A549 (cell line): ENCODE data around the gene ADAMTS13. TPM values are rescaled to one million over a fixed set of nuclear protein-coding genes. Genes with fewer than 3 reads are reported as not detected.
A peak's percentile ranks its signal among the peaks of the same experiment; 100 is the strongest.

Experiments
- ATAC-seq, 2 experiments: fragments of 200-7000 bp in 1 of 2; fragments of >200 bp in 1 of 2; cut with Nextera tagmentation in 1 of 2; cut with Tn5 transposase in 1 of 2; 3 replicates each; pipeline versions ENCODE4 v1.8.0 to v1.9.1; 2018 to 2020; ENCODE audit warnings: mild to moderate bottlenecking in 1 of 2, moderate library complexity in 1 of 2
- CTCF ChIA-PET: fragments of 300-600 bp; sonication (Branson Sonifier 250); formaldehyde crosslinking; extraction: SDS; loops from one replicate; lab custom pipeline; 2021; ENCODE audit warnings: antibody characterized with exemption, inconsistent platforms; lab: Yijun Ruan, JAX
- POLR2A ChIA-PET: fragments of 350-600 bp; formaldehyde crosslinking; extraction: SDS; loops from one replicate; lab custom pipeline; 2021; ENCODE audit warnings: antibody characterized with exemption, inconsistent platforms; lab: Yijun Ruan, JAX
- DNase-seq, 2 experiments: peaks; one replicate each; pipeline versions ENCODE4 v3.0.0 to v3.0.0-alpha.2; 2011 to 2016; ENCODE audit warnings: low read depth in 1 of 2, low spot score in 1 of 2
- FAIRE-seq: peaks from 2 replicates; lab custom pipeline; 2011; peaks lifted over from hg19 to GRCh38; lab: Jason Lieb, UNC
- H3K27ac ChIP-seq, 2 experiments: fragments of >200 bp; sonication (Bioruptor Twin); formaldehyde crosslinking; 3 replicates each; pipeline ENCODE4 v1.5.1; 2016 to 2017
- H3K4me1 ChIP-seq: fragments of >200 bp; sonication (Bioruptor Twin); formaldehyde crosslinking; 3 replicates; pipeline ENCODE4 v1.6.1; 2016
- H3K4me2 ChIP-seq: fragments of >200 bp; sonication (Bioruptor Twin); formaldehyde crosslinking; 3 replicates; pipeline ENCODE4 v1.6.1; 2016
- H3K4me3 ChIP-seq: fragments of >200 bp; sonication (Bioruptor Twin); formaldehyde crosslinking; 3 replicates; pipeline ENCODE4 v1.5.1; 2016
- H3K9me3 ChIP-seq: fragments of >200 bp; sonication (Bioruptor Twin); formaldehyde crosslinking; 3 replicates; pipeline ENCODE4 v1.6.1; 2016
- CHD4 ChIP-seq: fragments of 200-600 bp; sonication (generic); IDR thresholded peaks from 2 replicates; pipeline ENCODE4 v1.6.1; 2016; ENCODE audit warnings: antibody characterized with exemption, mild to moderate bottlenecking, borderline replicate concordance
- CTCF ChIP-seq: fragments of >200 bp; sonication (Bioruptor Twin); formaldehyde crosslinking; IDR thresholded peaks from 3 replicates; pipeline ENCODE4 v1.5.1; 2016
- EHMT2 ChIP-seq: fragments of 200-600 bp; sonication (generic); IDR thresholded peaks from 2 replicates; pipeline ENCODE4 v1.6.1; 2016; ENCODE audit warnings: antibody characterized with exemption, low read depth, mild to moderate bottlenecking, moderate library complexity
- EP300 ChIP-seq, 2 experiments: fragments of >200 bp; sonication (Bioruptor Twin); formaldehyde crosslinking; IDR thresholded peaks; 2 replicates in 1 of 2; 3 replicates in 1 of 2; pipeline ENCODE4 v1.6.1; 2016 to 2017
- ESRRA ChIP-seq: fragments of 150-350 bp; IDR thresholded peaks from 2 replicates; pipeline ENCODE4 v1.6.1; 2014; ENCODE audit warnings: mild to moderate bottlenecking, low read length, borderline replicate concordance
- FOSL2 ChIP-seq, 2 experiments: fragments of 450-650 bp in 1 of 2; fragments of >200 bp in 1 of 2; sonication (Bioruptor Twin) in 1 of 2; formaldehyde crosslinking; IDR thresholded peaks; 2 replicates each; pipeline versions ENCODE4 v1.5.0 to v1.6.1; 2016 to 2020; ENCODE audit warnings: mild to moderate bottlenecking in 1 of 2, moderate library complexity in 1 of 2
- GATA3 ChIP-seq: IDR thresholded peaks from 2 replicates; pipeline ENCODE4 v1.6.1; 2012; ENCODE audit warnings: borderline replicate concordance
- HOXA7 ChIP-seq: fragments of 250-450 bp; sonication (Bioruptor Pico); IDR thresholded peaks from 2 replicates; pipeline ENCODE4 v1.5.0; 2020; ENCODE audit warnings: mild to moderate bottlenecking, moderate library complexity
- JUN ChIP-seq, 2 experiments: fragments of >200 bp; sonication (Bioruptor Twin); formaldehyde crosslinking; IDR thresholded peaks; 2 replicates in 1 of 2; 3 replicates in 1 of 2; pipeline ENCODE4 v1.6.1; 2016 to 2017
- JUNB ChIP-seq: fragments of >200 bp; sonication (Bioruptor Twin); formaldehyde crosslinking; IDR thresholded peaks from 2 replicates; pipeline ENCODE4 v1.6.1; 2016
- NR3C1 ChIP-seq: fragments of >200 bp; sonication (Bioruptor Twin); formaldehyde crosslinking; IDR thresholded peaks from 3 replicates; pipeline ENCODE4 v1.6.1; 2017
- PHF8 ChIP-seq: fragments of 200-600 bp; sonication (generic); IDR thresholded peaks from 2 replicates; pipeline ENCODE4 v1.6.1; 2016; ENCODE audit warnings: low read depth, mild to moderate bottlenecking, antibody characterized with exemption, moderate library complexity, borderline replicate concordance
- POLR2A ChIP-seq: IDR thresholded peaks from 2 replicates; pipeline ENCODE4 v1.6.1; 2012; ENCODE audit warnings: mild to moderate bottlenecking, low read length
- RAD21 ChIP-seq, 2 experiments: fragments of >200 bp in 1 of 2; sonication (Bioruptor Twin) in 1 of 2; formaldehyde crosslinking in 1 of 2; IDR thresholded peaks in 1 of 2; conservative IDR thresholded peaks in 1 of 2; 2 replicates in 1 of 2; 3 replicates in 1 of 2; pipeline ENCODE4 v1.6.1; 2012 to 2018; ENCODE audit warnings: inconsistent platforms in 1 of 2
- RARB ChIP-seq: fragments of 250-450 bp; sonication (Bioruptor Pico); IDR thresholded peaks from 2 replicates; pipeline ENCODE4 v1.8.0; 2021; ENCODE audit warnings: mild to moderate bottlenecking, moderate library complexity
- REST ChIP-seq: fragments of 200-600 bp; sonication (generic); IDR thresholded peaks from 2 replicates; pipeline ENCODE4 v1.6.1; 2016; ENCODE audit warnings: antibody characterized with exemption, mild to moderate bottlenecking, moderate library complexity
- RFX5 ChIP-seq: fragments of 450-650 bp; IDR thresholded peaks from 2 replicates; pipeline ENCODE4 v1.7.1; 2014; ENCODE audit warnings: antibody characterized with exemption, mild to moderate bottlenecking, moderate library complexity
- SMC3 ChIP-seq: fragments of >200 bp; sonication (Bioruptor Twin); formaldehyde crosslinking; IDR thresholded peaks from 3 replicates; pipeline ENCODE4 v1.6.1; 2018; ENCODE audit warnings: inconsistent platforms
- SREBF2 ChIP-seq: fragments of 450-650 bp; IDR thresholded peaks from 2 replicates; pipeline ENCODE4 v1.6.1; 2014; ENCODE audit warnings: mild to moderate bottlenecking, moderate library complexity
- TP53 ChIP-seq: fragments of 250-450 bp; sonication (Bioruptor Pico); IDR thresholded peaks from 2 replicates; pipeline ENCODE4 v1.5.0; 2021; ENCODE audit warnings: mild to moderate bottlenecking, moderate library complexity
- ZNF302 ChIP-seq: fragments of 250-450 bp; sonication (Bioruptor Pico); IDR thresholded peaks from 2 replicates; pipeline ENCODE4 v1.9.0; 2021; ENCODE audit warnings: inconsistent platforms, mild to moderate bottlenecking, moderate library complexity
- ZSCAN20 ChIP-seq: fragments of 250-450 bp; sonication (Bioruptor Pico); IDR thresholded peaks from 2 replicates; pipeline ENCODE4 v1.8.0; 2022; ENCODE audit warnings: mild to moderate bottlenecking, moderate library complexity
- WGBS: methylation state at CpG from one replicate; pipeline ENCODE4 v1.1.6; 2017; ENCODE audit errors: missing lambda C conversion rate; 5-methylcytosine and 5-hydroxymethylcytosine counted together
- polyA plus RNA-seq, 4 experiments: library from polyadenylated mRNA; depleted of rRNA in 3 of 4; stranded (reverse); fragments of >200 nt; fragmentation: RNase III in 1 of 4; extraction: RNeasy Plus Mini Kit Qiagen cat#74134 plus additional on column Dnase treatment in 1 of 4; gene quantifications; 2 replicates in 3 of 4; 3 replicates in 1 of 4; pipeline ENCODE4 v1.2.3, GENCODE V29; 2011 to 2017
- TF ChIP-seq, protein P1 (sequence below): IDR thresholded peaks from 2 replicates; pipeline ENCODE4 v1.6.1; 2012
- TF ChIP-seq, protein P2 (sequence below): fragments of 150-350 bp; IDR thresholded peaks from 2 replicates; pipeline ENCODE4 v1.6.1; 2014; ENCODE audit warnings: low read depth, mild to moderate bottlenecking, low read length
- TF ChIP-seq, protein P3 (sequence below): fragments of >200 bp; sonication (Bioruptor Twin); formaldehyde crosslinking; IDR thresholded peaks from 2 replicates; pipeline ENCODE4 v1.6.1; 2016

ADAMTS13 gene
- polyA plus RNA-seq, 2 of the 4 experiments (the other 2 are of a cell fraction) = 0.80 to 0.98 TPM

DNA sequence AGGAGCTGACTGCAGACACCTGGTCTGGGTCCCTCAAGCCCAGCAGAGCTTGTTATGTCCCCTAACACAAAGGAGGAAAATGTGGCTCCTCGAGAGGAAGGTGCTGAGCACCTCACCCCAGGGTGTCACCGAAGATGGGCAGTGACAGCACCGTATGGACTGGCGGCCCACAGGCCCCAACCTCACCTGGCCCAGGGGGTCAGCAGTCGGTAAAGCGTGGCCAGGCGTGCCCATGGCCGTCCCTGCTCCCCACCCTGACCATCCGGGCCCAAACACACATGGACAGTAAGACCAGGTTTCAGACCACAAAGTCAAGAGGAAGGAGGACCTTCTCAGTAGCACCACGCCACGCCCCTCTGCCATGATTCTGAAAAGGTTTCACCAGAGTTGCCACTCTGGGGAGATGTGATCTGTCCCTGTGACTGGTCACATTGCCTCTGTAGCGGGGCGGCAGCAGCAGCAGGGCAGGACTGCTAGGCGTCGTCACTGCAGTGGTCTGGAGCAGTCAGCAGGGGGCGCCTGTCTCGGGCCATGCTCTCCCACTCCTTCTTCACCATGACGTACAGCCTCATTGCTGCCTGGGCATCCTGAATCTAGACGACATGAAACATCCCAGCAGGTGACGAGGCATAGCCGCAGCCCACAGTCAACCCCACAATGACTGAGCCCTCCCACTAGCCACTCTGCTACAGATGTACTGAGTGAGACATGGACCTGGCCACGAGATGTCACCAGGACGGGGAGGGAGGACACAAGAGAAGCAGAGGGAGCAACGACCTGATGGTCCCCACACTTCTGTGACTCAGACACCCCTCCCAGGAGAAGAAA is 15.5 kb upstream of the ADAMTS13 start:
- peak; percentile 77 to 82 for DNase-seq
- WGBS = 49% methylated on average over 14 of the region's 24 CpGs
- TF ChIP-seq CTCF (peak; percentile 79), RAD21 (conservative IDR thresholded peaks at IDR 0.05 in 1 of 2, IDR thresholded peaks at IDR 0.05 in 1 of 2) (peak; percentile 38 to 55; a peak in 4 of 5 replicates), TP53 (no peak), NR3C1 (no peak), SMC3 (peak; percentile 66), JUN (IDR thresholded peaks at IDR 0.05) (no peak)
- TF ChIP-seq, protein P1, sequence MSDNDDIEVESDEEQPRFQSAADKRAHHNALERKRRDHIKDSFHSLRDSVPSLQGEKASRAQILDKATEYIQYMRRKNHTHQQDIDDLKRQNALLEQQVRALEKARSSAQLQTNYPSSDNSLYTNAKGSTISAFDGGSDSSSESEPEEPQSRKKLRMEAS = peak; percentile 59; the same call in 1 of the 2 replicates
- POLR2A ChIA-PET = no interaction called here
- Histone ChIP-seq H3K4me1 (no peaks in the 10 kb centered on the region), H3K4me3 (no peak overlapping the region), H3K4me2 (no peak overlapping the region), H3K27ac (no peak overlapping the region), H3K9me3 (no peaks in the 10 kb centered on the region)
- FAIRE-seq = no peak
- ATAC-seq = peak; percentile 89 to 91
- CTCF ChIA-PET = interaction anchor here (0.6 to 4.9 kb wide), 21 partner anchors 10 to 319 kb away, joined by 3 to 45 read pairs (median 4); partner anchors contain the start of genes ADAMTS13 and REXO4

DNA sequence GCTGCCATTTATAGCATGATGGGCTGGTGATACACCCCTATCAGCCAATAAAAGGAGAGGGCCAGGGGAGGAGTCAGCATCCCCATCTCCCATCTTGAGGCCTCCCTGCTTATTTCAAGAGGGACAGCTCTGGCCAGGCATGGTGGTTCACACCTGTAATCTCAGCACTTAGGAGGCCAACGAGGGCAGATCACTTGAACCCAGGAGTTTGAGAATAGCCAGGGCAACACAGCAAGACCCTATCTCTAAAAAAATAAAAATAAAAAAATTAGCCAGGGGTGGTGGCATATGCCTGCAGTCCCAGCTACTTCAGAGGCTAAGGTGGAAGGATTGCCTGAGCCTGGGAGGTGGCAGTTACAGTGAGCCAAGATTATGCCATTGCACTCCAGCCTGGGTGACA is 14.1 kb upstream of the ADAMTS13 start:
- no peaks in the 10 kb centered on the region for H3K4me1 ChIP-seq
- FAIRE-seq (no peak), ATAC-seq (no peak), DNase-seq (no peak)
- ChIA-PET CTCF (interaction anchor here (0.7 to 1.4 kb wide), 4 partner anchors 8 to 15 kb away, joined by 3 to 6 read pairs (median 4); no protein-coding TSS in a partner anchor), POLR2A (no interaction called here)
- no peaks in the 10 kb centered on the region for H3K9me3 ChIP-seq
- 87% methylated on average over 1 of the region's 1 CpG for WGBS
- TF ChIP-seq ZNF302 (CRISPR knock-in tag) = no peak
- no peak for TF ChIP-seq JUNB
- TF ChIP-seq, protein P2, sequence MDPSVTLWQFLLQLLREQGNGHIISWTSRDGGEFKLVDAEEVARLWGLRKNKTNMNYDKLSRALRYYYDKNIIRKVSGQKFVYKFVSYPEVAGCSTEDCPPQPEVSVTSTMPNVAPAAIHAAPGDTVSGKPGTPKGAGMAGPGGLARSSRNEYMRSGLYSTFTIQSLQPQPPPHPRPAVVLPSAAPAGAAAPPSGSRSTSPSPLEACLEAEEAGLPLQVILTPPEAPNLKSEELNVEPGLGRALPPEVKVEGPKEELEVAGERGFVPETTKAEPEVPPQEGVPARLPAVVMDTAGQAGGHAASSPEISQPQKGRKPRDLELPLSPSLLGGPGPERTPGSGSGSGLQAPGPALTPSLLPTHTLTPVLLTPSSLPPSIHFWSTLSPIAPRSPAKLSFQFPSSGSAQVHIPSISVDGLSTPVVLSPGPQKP = no peak
- no peak for TF ChIP-seq POLR2A
- no peak for TF ChIP-seq RARB (CRISPR knock-in tag)
- no peak for TF ChIP-seq EHMT2
- TF ChIP-seq GATA3 = no peak
- TF ChIP-seq, protein P3, sequence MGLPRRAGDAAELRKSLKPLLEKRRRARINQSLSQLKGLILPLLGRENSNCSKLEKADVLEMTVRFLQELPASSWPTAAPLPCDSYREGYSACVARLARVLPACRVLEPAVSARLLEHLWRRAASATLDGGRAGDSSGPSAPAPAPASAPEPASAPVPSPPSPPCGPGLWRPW = no peak
- TF ChIP-seq ZSCAN20 (CRISPR knock-in tag) = no peak
- H3K4me3 ChIP-seq = no peak overlapping the region
- no peak overlapping the region for H3K4me2 ChIP-seq
- no peak overlapping the region for H3K27ac ChIP-seq

DNA sequence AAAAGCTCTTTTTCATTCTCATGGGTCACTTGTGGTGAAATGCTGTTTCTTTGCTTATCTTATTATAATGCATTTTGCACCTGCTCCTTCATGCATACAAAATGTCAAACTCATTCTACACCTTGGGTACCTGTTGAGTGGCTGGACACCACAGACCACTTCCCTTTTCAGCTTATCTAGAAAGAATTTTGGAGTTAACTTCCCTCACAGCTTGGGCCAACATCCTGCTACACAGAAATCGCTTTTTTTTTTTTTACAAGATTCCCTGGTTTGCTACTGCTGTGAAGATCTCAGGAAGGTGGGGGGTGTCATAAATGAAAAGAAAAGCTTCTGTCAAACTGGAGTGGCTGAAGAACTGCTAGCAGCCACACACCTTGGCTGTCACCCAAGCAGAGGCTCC is 7.0 kb upstream of the ADAMTS13 start:
- FAIRE-seq = no peak
- no peak for DNase-seq
- Histone ChIP-seq H3K27ac (no peak overlapping the region), H3K4me1 (peaks cover 14% of the 10 kb centered on the region; the same call in 1 of the 3 replicates), H3K4me3 (no peak overlapping the region), H3K9me3 (no peaks in the 10 kb centered on the region), H3K4me2 (no peak overlapping the region)
- CTCF ChIA-PET = interaction anchor here (1.0 to 6.5 kb wide), 7 partner anchors 11 to 229 kb away, joined by 3 to 45 read pairs (median 5); partner anchors contain the start of gene SLC2A6
- ATAC-seq = no peak
- 93% methylated on average over 1 of the region's 1 CpG for WGBS
- POLR2A ChIA-PET = no interaction called here
- no peak for TF ChIP-seq PHF8
- no peak for TF ChIP-seq ESRRA
- TF ChIP-seq RARB (CRISPR knock-in tag) = no peak
- TF ChIP-seq RFX5 = no peak
- TF ChIP-seq HOXA7 (CRISPR knock-in tag) = no peak
- TF ChIP-seq EP300 (IDR thresholded peaks at IDR 0.05) = no peak
- TF ChIP-seq TP53 = no peak
- TF ChIP-seq SREBF2 = no peak
- TF ChIP-seq JUN (IDR thresholded peaks at IDR 0.05) = no peak
- TF ChIP-seq CHD4 = no peak
- no peak for TF ChIP-seq FOSL2 (IDR thresholded peaks at IDR 0.05)
- no peak for TF ChIP-seq FOSL2 (CRISPR knock-in tag; IDR thresholded peaks at IDR 0.05)
- no peak for TF ChIP-seq REST
